GM19372 (cell line): ENCODE measurements around the gene COLEC12.

Experiments
- ATAC-seq: cut with Tn5 transposase; IDR thresholded peaks from one replicate; pipeline ENCODE4 v1.9.1; 2021; ENCODE audit warnings: mild to moderate bottlenecking, low read depth, moderate library complexity; ENCODE audit not compliant: unreplicated experiment

The COLEC12 gene

DNA sequence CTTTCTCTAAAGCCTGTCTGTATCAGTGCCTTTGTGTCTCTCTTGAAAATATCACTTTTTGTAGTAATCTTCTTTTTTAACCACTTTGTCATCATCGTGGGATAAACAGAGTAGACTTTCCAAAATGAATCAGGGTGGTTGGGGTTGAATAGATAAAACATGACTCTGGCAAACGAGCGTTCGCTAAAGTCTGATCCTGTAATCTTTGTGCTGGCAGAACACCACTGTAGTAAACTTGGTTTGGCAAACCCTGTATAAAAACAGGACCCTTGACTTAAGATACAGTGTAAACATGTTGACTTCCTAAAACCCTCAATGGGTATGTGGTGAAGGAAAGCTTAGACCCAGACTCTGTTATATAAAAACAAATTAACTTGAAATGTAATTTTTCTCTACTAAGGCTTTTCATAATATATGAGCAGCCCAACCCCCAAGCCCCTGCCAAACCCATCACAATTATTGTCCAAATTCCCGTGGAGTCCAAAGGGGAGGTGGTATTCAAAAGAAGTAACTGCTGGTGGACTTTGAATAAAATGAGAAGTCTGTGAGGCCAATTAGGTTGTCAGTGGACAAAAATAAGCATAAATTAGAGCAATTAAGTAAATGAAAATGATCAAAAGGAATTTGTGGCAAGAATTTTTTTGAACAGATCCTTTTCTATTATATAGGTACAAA is 52.2 kb downstream of the COLEC12 start:
- ATAC-seq = no peak

DNA sequence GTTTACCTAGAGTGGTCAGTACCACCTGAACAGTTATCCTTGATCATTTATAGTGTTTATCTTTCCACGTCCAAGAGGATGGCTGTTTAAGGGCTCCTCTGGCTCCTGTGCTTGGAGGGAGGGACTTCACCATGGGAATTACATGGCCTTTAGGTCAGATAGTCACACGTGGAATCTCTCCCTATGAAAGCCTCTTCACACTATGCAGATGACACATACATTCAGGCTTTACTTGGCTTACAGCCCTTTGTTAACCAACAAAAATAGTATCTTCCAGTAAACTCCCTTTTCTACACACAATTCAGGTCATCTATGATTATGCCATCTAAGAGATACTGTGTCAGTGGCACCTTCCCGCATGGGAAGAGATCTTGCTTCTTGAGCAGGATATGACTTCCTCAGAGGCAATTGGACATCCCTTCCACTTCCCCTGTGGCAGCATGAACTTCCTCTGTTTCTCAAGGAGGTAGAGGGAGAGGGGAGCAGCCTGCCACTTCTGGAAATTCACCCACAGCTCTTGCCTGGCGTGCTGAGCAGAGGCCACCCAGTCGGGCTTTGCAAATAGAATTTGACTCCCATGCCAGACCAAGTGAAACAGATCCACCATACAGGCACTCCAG is 53.5 kb downstream of the COLEC12 start:
- no peak for ATAC-seq

DNA sequence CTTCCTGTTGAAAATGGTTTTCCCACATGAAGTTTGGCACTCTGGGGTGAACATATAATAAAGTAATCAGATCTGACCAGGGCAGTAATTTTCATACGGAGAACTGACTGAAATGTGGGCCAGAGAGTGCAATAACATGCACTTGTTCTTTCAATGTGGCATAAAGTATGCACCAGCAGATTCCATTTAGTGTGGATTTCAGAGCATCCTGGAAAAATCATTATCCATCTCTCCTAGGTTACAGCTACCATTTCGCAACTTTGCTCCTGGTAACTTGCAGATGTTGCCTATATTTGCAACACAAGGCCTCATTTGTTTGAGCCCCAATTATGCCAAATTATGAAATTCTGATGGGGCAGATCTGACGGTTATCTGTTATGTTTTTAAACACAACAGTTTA is 55.4 kb downstream of the COLEC12 start:
- ATAC-seq = no peak

DNA sequence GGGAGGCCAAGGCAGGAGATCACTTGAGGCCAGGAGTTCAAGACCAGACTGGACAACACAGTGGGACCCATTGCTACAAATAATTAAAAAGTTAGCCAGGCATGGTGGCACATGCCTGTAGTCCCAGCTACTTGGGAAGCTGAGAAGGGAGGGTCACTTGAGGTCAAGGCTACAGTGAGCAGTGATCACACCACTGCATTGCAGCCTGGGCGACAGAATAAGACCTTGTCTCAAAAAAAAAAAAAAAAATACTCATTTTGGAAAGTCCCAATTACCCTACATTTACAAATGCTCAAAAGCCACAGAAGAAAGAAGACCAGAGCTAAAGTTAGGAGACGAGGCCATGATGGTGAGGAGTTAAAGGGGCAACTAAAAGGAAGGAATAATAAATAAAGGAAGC is 61.9 kb downstream of the COLEC12 start:
- ATAC-seq = no peak

DNA sequence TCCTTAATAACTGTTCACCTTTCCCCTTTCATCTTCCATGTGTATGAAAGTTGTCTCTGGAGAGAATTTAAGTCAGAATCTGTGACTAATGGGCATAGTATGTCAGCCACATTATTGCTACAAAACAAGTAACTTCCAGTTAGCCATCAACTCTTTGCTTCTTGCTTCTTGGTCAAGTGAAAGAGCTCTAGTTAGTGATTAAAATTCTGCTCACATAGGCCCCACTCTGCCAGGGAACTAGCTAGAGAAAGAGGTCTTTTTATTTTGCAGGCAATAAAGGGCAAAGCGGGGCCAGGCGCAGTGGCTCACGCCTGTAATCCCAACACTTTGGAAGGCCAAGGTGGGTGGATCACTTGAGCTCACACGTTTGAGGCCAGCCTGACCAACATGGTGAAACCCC is 64.6 kb downstream of the COLEC12 start:
- ATAC-seq = no peak

DNA sequence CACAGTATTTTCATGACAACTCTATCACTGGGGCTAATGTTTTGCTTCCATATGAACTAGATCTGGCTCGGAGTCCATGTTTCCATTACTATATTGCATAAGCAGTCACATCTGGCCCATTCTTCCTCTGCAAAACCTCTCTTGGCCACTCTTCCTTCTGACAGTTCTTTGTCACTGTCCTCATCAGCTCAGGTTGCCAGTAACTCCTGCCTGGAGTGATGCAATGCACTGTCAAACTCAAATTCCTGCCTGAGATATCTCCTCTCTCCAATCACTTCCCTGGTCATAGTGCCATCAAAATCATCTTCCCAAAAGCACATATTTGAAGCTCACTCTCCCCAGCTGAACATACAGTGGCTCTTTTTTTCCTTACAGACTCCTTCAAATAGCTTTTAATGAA is 66.1 kb downstream of the COLEC12 start:
- no peak for ATAC-seq

DNA sequence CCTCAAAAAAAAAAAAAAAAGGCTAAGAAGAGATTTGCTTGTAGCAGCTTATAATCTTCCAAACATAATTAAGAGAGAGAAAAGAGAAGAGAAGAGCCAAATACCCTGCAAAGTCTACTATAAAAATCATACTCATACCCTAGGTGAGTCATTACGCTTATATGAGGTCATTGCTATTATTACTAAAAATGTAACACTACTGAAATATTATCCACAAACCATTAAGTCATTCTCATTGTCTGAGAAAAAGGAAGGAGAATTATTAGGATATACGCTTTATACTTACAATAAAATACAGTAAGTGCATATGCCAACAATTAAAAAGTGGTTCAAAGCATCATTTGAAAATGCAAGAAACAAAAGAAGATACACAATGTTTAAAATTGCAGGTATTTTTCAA is 66.5 kb downstream of the COLEC12 start:
- ATAC-seq = no peak

DNA sequence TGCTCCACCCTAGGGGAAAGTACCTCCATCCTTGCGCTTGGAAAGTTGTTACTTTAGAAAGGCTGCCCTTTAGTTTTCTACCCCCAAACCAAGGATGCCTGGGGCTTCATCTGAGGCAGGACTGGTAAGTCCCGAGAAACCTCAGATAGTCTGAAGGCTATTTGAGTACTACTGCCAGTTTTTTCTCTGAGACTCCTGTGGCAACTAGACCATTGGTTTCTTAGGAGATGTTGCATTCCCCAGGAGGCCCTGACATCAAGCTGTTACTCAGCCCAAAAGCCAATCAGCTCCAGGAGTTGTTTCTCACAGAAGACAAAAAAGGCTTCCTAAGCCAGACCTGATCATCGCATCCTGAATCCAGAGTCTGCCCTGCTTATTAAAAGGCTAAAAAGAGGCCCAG is 67.2 kb downstream of the COLEC12 start:
- no peak for ATAC-seq

DNA sequence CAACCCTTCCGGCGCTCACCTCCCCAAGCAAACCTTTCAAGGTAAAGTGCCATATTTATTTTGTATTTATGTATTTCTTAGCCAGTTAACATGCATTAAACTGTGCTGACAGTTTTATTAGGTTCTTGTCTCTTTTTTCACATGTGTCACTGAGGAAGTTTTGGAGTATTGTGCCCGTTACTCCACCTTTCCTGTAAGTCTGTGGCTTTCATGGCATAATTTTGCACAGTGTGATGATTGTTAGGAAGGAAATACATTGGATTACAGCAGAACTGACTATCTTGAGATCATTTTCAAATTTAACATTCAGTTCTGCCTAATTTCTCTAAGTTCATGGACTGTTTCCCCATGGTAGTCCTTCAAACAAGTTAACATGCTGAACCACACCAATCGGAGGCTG is 67.7 kb downstream of the COLEC12 start:
- no peak for ATAC-seq

DNA sequence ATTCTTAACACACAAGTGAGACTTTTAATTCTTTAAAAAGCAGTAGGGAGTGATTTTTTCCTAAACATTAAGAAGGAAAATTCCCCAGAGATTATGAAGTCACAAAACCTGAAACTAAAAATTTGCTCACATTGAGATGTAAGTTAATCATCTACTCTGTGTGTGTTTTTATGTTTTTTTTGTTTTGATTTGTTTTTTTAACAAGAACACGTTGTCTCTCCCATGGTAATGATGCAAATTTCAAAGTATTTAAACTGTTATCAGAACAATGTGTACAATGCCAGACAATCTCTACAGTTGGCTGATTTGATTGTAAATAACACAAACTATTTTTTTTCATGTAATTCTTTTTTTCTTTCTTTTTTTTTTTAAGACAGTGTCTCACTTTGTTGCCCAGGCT is 71.5 kb downstream of the COLEC12 start:
- no peak for ATAC-seq

DNA sequence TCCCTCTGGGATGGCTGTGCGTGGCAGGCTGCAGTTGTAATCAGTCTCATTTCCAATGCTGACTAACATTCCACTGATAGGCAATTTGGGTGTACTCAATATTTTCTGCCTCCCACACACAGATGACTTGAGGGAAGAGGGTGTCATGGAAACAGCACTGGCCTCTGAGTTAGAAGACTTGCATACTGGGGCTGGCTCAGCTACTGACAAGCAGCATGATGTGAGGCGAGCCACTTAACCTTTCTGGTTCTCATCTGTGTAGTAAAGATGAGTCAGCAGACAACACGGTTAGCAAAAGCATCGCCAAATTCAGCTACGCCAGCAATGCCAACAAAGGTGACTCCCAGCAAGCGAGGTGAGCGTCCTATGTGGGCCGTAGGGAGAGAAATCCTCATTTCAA is 73.5 kb downstream of the COLEC12 start:
- no peak for ATAC-seq

DNA sequence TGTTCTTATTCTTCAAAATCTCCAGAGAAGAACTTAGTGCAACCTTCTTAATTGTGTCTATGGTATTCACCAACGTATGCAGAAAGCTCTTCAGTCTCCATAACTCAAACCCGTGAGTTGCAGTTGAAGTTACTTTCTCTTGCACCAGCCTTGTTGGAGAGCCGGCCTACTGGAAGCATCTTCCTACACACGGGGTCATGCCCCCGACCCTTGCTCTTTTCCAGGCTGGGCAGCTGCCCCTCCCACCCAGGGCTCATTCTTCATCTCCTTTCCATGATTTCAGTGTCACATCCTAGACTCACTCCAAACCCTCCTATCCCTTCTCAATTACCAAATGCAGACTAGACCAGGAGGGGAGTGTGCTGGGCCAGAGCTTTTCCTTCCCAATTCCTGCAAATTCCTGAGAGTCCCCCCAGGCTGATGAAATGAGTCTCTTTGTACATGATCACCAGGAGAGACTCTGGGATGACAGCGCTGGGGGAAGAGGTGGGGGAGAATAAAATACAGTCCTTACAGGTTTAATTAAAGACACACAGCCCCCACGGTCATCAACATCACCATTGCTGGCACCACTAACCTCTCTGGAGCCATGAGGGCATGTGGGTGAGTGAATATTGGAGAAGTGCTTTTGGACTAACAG is 75.3 kb downstream of the COLEC12 start:
- ATAC-seq = no peak

DNA sequence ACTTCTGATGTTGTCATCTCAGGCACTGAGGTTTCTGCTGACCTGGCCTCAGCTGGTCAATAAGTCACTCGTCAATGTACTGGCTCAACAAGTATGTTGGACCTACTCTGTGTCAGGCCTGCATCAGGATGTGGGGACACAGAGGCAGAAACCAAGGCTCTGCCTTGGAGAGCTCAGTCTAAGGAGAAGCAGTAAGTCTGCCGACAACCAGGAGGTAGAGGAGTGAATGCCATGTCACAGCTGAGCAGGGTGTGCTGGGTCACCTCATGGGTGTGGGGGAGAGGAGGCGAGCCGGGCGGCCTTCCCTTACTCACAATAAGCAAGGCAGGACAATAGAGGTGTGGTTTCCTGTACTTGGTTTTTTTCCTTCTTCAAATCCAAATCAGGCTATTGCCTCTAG is 75.8 kb downstream of the COLEC12 start:
- ATAC-seq = no peak

DNA sequence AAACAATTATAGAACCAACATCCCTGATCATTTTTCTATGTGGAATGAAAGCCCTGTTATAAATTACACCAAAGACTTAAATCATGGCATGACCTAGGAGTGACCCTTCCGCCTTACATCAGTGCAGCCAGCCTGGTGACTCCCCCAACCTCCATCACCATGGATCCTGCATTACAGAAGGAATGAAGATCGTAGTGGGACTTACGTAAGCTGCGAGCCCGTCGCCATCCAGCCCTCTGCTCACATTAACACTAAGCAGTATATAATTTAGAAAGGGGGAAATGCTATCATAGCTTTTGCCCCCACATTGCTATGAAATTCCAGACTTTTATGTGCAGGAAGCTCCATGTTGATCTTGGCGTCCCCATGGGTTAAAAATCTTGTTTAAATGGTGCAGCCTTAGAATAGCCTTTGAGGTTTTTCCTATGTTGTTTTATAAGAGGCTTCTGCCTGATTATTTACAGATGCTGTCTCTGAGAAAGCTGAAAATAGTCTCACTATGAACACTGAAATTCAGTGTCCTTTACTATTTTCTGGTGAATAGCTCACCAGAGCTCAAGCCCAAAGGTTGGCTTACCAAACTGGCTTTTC is 76.3 kb downstream of the COLEC12 start:
- ATAC-seq = no peak

DNA sequence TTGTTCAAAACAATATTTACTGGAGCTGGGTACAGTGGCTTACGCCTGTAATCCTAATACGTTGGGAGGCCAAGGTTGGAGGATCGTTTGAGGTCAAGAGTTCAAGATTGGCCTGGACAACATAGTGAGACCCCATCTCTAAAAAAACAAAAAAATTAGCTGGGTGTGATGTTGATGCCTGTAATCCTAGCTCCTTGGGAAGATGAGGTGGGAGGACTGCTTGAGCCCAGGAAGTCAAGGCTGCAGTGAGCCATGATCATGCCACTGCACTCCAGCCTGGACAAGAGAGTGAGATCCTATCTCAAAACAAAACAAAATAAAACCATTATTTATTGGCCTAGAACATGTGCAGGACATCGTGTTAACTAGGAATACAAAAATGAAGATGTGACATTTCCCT is 77.5 kb downstream of the COLEC12 start:
- ATAC-seq = no peak

DNA sequence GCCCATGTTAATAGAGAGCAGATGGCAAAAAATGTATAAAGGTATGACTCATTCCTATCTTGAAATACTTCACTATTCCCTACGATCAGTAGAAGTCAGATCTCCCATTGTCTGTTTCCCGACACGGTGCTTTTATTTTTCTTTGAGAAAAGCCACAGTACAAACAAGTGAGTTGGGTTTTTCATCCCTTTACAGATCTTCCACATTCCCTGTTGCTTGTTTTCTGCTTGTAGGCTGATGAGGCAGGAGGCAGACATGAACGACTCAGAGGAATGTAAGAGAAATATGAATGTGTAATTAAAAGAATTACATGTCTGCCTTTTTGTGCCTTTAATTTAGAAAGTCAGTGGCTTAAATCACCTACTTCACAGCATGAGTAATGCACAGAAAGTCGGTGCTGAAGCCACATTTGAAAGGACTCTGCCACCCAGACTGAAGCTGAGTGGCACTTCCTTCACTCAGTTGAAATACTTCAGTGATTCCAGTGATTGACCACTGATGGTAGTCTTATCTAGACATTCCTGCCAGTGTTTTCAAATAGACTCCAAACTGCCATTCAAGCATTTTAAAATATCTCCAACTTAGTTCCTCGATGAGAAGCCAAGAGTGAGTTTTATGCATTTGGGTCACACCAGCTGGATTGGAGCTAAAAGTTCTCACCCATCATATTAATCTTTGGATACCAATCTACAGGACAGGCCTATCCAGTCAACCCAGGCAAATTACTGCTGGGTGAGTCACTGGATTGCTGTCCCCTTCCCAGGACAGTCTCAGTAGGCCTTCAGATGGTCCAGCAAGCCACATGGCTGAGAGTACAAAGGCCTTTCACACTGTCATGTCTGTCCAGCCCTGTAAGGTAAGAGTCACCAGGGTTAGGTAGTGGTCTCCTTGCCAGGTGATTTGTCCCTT is 79.0 kb downstream of the COLEC12 start:
- ATAC-seq = no peak

DNA sequence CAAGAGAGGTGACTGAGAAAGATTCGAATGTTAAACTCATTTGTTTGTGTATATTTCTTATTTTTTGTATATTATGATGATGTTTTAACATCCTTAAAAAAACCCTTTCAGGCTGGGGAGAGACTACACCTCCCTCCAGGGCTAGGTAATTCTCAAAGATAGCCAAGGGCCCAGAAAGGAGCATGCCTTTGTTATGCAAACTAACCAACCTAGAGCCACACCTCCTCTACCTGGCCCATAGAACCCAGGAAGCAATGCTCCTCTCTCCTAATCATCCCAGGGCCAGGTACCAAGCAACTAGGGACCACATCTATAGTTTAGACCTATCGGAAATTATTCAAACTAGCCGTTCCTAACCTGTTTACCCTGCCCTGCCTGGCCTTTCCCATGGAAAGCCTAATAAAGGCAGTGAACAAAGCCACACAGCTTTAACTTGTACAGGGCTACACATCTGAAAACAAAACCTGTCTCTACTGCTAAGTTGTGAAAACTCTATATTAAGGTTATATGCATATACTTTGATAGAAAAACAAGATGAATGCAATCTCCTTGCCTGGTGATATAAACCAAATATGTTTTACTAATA is 79.7 kb downstream of the COLEC12 start:
- no peak for ATAC-seq

DNA sequence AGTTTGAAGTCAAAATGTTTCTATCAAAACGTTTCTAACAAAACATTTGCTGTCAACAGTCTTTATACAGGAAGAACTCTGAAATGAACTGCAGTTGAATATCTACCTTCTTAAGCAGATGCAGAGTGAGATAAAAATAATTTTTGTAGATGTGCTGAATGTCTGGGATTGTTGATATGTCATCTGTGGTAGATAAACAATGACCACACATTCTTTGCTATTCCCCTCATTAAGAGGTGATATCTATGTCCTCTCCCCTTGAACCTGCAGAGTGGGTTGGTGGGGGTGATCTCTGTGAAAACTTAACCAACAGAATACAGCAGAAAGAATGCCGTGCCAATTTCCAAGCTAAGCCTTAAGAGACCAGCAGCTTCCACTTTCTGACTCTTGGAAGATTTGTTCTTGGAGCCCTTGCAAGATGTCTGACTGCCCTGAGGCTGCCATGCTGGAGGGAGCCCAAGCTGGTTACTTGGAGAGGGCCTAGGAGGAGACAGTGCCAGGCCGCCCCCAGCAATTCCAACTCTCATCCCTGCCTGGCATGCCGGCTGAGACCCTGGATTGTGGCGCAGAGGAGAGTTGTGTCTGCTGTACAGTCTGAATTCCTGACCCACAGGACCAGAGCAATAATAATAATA is 80.8 kb downstream of the COLEC12 start:
- ATAC-seq = no peak

DNA sequence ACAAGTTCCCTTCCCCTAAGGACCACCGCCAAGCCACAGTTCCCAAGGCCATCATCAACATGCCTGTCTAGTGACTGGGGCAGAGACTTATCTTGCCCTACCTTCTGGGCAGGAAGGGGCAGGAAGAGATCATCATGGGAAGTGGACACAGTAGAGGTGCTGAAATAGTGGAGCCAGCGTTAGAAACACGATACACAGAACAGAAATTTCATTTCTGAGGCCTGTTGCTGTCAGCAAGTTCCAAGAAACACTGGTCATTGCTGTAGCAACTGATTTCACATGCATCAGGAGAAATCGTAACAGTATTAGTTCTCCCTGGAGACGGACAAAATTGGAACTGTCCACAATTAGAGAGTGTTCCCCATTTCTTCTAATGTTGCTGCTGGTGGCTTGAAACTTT is 83.0 kb downstream of the COLEC12 start:
- ATAC-seq = no peak

DNA sequence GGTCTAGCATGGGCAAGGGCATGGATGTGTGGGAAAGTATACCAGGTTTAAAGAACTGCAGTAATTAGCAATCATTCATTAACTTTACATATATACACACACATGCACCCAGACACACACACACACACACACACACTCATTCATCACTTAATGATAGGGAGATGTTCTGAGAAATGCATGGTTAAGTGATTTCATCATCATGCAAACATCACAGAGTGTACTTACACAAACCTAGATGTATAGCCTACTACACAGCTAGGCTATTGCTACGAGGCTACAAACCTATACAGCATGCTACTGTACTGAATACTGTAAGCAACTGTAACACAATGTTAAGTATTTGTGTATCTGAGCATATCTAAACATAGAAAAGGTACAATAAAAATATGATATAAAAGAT is 83.6 kb downstream of the COLEC12 start:
- no peak for ATAC-seq
